ENCODE data around the gene HES5.

Gene HES5

DNA sequence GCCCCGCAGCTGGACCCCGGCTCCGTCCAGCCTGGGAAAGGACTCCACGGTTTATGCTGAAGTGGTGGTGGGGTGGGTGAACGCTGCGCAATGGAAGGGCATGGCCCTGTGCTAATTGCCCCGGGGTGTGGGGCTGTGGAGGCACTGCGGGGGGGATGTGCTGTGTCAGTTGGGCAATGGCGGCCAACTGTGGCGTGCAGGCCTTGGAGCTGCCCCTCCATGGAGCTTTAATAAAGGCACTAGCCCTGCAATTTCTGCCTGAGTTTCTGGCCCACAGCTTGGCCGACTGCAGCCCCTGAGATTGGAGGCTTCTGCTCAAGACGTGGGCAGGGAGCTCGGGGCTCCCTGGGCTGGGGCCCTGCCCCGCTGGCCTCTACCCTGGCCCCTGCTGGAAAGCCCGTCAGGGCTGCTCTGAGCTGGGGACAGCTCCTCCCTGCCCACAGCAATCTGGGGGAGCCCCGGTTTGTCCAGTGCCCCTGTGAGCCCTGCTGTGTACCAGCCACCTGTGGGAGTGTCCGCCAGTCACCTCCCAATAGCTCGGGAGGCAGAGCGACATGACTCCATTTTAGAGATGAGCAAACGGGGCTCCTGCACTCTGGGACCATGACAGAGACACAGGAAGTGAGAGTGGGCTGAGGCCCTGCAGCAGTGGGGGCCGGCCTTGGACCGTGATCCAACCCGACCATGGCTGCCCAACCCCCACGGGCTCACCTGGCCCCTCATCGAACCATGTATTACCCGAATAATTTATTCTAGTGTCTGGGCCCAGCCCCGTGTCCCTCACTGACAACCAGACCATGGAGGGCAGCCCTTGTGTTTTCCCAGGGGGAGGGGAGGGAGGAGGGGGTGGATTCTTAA, 17.4 kb upstream of the HES5 start:
- FAIRE-seq (no peak), DNase-seq (ENCODE audit: low spot score) (no peak)

DNA sequence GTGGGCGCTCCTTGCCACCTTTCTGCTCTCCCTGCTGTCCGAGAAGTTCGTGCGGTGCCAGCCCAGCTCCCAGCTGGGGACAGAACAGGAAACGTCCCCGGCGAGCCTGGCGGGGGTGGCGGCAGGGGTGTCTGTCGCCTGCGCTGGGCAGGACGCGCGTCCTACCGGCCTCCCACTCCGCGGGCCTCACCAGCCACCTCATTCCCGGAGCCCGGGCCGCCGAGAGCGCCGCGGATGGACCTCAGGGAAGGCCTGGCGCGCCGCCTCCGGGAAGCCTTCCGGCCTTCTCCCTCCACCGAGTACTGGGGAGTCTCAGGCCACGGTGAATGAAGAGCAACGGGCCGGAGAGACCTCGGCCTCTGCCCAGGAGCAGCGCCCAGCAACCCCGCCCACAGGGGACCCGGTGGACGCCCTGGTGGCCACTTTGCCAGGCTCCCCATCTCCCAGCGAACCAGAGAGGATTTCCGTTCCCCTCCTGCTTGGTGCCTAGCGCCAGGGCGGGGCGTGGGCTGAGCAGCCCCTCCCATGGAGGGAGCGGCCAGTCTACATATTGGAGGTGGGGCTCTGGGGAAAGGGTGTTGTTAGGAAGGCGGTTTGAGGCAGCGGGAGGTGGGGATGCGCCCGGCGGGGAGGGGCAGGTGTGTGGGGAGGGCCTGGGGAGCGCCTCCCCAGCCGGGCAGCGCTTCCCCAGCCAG, 16.6 kb upstream of the HES5 start:
- FAIRE-seq (no peak), DNase-seq (ENCODE audit: low spot score) (peak; percentile 40)

DNA sequence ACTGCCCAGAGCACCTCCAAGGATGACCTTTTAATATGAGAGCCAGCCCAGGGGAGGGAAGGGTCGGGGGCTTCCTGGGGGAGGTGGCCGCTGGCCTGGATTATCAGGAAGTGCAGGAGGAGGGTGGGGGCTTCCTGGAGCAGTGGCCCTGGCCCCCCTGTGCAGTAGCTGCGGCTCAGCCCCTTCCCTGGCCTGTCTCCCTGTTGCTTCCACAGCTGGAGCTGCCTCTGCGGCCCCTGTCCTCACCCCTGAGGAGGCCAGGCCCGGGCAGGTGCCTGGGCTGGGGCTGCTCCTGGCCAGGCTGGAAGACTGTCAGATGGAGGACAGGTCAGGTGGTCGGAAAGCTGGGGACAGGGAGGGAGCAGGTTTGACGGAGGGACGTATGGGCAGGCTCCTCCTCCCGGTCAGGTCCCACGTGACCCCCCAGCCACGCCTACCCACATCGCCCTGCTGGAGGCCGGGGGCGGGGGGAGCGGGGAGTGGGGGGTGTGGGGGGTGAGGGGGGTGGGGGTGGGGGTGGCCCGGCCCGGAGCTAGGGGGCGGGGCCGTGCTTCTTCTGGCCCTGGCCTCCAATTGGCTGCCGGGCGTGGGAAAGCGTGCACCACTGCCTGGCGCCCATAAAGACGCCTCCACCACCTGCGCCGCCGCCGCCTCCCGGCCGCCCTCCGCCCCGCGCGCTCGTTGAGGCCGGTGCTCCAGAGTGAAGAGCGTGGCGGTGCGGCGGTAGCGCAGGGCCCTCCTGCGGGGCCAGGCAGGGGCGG, 15.9 kb upstream of the HES5 start:
- DNase-seq (ENCODE audit: low spot score) (peak; percentile 54), FAIRE-seq (no peak)

DNA sequence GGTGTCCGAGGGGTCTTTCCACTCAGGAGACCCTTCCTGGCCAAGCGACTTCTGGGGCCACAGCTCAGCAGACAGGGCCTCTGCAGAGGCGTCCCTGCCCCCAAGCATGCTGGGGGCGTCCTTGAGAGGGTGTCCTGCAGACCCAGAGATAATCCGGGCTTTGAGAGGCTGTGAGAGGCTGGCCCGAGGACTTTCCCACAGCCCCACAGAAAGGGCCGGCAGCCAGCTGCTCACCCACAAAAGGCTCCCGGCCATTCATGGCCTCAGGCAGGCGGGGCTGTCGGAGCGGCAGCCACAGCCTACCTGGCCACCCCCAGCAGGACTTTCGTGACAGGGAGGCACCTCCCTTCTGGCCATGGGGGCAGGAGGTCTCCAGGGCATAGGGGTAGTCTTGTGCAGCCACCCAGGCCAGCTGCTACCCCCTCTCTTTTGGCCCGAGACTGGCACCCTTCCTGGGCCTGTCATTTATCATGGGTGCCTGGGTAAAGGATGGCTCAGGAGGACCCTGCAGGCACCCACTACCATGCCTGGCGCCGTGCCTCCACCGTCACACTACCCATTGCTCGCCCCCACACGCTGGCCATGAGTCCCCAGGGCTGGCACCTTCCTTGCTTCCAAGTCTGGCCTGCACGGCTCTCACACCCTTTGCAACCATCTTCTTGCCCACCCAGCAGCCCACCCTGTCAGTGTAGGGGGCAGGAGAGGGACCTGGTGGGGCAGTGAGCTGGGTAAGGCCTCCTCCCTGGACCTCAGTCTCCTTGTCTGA, 15.0 kb upstream of the HES5 start:
- no peak for FAIRE-seq
- no peak for DNase-seq (ENCODE audit: low spot score)

DNA sequence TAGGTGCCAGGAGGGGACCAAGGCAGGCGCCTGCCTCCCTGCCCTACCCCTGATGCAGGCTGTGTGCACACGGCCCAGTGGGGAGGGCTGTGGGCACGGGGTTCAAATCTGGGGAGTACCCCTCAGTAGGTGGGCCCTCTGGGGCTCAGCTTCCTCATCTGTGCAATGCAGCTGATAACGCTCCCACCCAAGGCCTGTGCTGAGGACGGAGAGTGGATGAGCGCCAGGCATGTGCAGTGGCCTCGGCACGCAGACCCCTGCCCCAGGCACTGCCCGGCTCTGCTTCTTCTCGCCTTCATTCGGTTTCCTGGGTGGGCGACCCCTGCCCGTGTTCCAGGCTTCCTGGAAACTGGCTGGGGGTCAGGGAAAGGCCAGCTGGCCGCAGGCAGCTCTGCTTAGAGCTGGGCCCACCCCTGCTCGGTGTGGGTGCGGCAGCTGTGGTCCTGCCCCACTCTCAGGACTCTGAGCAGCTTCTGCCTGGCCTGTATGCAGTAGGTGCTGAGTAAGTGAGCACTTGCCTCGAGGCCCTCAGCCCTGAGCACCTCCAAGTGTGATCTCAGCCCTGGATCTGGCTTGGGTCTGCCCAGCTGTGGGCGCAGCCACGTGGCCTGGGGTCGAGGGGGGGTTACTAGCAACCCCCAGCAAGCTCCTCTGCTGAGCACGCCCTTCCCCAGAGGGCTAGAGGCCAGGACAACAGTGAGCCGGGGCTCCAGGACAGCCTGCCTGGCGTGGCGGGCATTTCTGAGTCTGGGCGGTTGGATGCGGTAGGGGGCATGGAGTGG, 14.2 kb upstream of the HES5 start:
- FAIRE-seq = no peak
- no peak for DNase-seq (ENCODE audit: low spot score)

DNA sequence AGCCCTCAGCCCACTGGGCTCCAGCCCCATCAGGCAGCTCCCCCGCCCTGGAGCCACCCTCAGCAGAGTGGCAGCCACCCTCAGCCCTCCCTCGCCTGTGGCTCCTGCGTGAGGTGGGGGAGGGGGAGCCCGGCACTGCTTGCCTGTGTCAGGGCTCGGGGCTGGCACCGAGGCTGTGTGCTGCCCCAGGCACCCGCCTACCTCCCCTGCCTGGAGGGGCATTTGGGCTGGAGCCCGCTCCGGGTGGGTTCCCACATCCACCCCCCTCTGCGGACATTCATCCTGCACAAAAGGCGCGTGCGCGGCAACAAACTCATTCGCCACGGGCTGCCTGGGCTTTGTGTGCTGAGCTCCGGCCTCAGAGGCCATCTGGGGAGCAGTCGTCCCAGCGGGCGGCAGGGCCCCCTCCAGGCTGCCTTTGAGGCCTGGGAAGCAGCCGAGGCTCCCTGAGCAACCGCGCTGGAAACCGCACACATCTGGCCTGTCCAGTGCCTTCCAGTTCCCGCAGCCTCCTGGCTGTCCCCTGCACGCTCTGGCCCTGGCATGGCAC, 13.6 kb upstream of the HES5 start:
- FAIRE-seq = no peak
- DNase-seq (ENCODE audit: low spot score) = no peak

DNA sequence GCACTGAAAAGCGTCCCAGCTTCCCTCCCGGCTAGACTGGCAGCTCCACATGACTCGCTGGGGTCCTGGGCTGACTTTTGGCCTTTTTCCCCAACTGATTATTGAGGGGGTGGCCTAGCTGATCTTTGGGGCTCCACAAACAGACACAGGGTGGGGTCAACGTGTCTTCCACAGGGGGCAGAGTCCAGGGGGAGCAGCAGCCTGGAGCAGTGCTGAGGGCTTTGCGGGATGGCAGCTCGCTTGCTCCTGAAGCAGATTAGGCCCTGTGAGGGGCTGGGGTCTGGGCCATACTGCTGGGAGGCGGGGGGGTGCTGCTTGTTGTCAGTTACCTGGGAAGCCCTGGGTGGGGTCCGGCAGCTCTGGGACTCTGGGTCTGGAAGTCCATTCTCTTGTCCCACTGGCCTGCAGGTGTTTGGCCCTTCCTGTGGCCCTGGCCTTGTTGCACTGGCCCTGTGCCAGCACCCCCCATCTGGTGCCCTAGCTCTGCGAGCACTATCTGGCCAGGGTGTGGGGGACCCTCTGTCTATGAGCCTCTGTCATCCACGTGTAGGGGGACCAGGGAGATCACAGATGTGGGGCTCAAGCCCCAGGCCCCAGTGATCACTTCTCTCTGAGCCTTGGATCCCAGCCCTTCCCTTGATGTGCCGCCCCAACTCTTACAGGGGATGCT, 12.3 kb upstream of the HES5 start:
- no peak for DNase-seq (ENCODE audit: low spot score)

DNA sequence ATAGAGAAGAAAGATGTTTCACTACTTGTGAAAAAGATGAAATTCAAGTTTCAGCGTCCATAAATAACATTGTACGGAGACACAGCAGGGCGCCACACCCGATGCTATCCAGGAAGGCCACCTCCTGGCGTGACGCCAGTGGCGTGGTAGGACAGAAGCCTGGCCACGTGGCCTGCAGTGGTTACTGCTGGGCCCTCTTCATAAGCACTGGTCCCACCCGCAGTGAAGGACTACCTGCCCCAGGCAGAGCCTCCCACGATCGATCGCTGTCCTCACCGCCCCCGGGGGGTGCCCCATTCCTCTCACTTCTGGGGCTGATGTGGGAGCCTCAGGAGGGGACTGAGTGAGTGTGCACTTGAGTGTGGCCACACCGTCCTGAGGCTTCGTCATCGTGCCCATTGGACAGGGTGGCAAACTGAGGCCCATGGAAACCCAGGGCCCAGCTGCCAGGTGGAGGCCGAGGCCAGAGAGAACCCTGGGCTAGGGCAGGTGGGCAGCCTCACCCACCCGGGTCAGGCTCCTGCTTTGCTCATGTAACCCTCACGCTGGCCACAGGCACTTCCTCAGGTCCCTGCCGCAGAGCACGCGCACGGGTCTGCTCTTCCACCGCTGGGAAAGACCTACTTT, 11.7 kb upstream of the HES5 start:
- FAIRE-seq (no peak), DNase-seq (ENCODE audit: low spot score) (no peak)

More for the DNA sequence above, 12.3 kb upstream of the HES5 start:
- no peak for FAIRE-seq

DNA sequence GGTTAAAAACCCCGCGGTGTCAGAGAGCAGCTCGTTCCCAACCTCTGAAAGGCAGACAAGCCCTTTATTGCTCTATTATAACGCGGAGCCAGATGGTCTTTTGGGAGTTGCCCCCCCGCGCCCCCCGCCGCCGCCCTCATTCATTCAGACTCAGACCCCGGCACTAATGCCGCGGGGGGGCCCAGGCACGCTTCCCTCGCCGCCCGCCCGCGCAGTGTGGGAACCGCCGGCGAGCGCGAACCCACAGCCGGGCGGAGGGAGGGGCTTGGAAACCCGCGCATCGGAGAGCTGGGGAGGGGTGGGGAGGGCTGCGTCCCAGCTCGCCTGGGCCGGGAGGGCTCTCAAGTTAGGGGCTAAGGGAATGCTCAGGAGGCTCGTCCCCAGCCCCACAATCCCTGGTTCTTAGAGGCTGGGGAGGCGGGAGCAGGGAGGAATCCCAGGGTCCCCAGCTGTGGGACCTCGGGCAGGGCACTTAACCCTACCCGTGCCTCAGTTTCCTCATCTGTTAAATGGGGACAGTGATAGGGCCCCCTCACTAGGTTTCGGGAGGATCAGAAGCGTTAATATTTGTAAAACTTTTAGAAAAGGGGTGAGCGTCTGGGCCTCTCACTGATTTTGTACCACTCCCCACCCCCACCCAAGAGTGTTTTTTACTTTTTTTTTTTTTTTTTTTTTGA, 10.9 kb upstream of the HES5 start:
- no peak for FAIRE-seq
- no peak for DNase-seq (ENCODE audit: low spot score)

DNA sequence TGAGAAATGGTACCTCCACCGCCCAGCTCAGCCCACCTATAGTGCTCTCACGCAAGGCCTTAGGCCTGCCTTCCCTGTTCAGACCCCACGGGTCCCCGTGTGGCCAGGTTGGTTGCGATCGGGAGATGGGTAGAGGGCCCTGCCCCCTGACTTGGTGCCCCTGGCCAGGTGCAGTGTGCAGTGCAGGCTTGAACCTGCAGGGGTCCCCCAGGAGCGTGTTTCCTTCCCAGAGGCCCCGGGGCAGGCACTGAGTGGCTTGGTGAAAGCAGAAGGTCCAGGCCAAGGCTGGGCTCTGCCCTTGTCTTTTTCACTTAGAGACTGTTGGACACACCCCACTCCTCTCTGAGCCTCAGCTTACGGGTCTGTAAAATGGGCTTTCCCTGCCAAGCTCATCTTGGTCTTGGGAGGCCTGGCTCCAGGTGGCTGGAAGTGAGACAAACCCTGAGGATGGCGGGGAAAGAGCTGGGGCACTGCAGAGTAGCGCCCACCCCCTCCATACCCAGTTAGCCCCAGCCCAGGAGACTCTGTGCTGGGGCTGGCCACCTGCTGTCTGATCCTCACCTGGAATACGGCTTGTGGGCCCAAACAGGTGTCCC, 9.3 kb upstream of the HES5 start:
- FAIRE-seq (no peak), DNase-seq (ENCODE audit: low spot score) (no peak)

DNA sequence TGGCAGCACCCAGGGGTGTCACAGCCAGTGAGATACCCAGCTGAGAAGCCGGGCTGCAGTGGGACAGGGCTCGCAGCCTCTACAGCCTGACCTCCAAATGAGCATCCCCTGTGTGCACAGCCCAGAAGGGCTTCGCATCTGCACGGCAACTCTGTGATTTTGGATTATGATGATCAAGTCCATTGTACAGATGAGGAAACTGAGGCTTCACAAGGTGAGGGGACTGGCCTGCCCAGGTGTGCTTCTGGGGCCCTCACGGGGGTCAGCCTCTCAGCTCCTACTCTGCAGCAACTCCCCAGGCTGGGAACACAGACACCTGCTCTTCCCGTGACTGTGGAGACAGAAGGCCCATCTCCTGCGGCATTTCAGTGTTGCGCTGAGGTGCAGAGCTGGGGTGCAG, 8.8 kb upstream of the HES5 start:
- no peak for DNase-seq (ENCODE audit: low spot score)
- no peak for FAIRE-seq

DNA sequence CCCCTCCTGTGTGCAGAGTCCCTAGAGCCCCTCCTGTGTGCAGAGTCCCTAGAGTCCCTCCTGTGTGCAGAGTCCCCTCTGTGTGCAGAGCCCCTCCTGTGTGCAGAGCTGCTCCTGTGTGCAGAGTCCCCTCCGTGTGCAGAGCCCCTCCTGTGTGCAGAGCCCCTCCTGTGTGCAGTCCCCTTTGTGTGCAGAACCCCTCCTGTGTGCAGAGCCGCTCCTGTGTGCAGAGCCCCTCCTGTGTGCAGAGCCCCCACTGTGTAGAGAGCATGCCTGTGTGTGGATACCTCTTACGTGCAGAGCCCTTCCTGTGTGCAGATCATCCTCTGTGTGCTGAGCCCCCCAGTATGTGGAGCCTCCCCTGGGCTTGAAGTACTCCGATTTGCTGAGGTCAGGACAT, 8.3 kb upstream of the HES5 start:
- FAIRE-seq = no peak
- DNase-seq (ENCODE audit: low spot score) = no peak

DNA sequence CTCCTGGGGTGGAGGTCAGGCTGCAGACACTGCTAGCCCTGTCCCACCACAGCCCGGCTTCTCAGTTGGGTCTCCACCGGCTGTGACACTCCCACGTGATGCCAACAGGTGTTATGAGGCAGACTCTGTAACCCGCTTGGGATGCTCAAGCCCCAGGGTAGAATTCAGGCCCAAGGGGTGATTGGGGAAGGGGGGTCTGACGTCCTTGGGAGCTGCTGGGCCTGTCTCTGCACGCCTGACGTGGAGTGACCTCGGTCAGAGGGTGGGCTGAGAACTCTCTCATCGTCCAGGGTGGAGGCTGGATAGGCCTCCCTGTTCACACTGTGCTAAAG, 7.7 kb upstream of the HES5 start:
- no peak for FAIRE-seq
- DNase-seq (ENCODE audit: low spot score) = no peak

DNA sequence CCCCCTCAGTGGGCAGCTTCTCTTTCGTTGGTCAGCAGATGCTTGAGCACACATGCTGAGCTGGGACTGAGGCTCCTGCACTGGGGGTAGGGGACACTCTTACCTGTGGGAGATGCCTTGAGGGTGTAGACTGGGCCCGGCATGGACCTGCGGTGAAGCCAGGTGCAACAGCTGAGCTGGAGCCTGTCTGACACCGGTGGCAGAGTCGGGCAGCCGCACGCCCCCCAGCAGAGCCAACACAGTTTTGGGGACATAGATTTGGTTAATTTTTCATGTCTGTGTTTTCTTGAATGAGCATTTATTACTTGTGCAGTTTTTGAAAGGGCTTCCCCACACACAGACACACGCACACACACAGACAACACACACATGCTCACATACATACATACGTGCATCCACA, 5.9 kb upstream of the HES5 start:
- FAIRE-seq = no peak

DNA sequence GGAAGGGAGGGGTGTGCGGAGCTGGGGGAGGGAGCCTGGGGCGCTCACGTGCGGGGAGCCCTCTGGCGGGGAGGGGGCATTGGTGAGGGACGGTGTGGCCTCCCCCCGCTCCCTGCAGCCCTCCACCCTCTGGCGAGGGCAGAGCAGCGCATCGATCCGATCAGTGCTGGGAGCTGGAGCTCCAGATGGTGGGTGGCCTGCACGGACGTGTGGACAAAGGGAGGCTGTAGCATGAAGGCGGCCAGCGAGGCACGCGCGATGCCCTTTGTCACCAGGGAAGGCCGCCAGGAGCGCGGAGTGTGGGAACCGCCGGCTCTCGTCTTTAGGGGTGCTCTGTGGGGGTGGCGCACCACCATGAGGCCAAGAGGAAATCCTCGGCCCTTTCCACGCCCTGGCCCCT, 5.4 kb upstream of the HES5 start:
- no peak for FAIRE-seq

More for the DNA sequence above, 5.9 kb upstream of the HES5 start:
- no peak for DNase-seq (ENCODE audit: low spot score)

DNA sequence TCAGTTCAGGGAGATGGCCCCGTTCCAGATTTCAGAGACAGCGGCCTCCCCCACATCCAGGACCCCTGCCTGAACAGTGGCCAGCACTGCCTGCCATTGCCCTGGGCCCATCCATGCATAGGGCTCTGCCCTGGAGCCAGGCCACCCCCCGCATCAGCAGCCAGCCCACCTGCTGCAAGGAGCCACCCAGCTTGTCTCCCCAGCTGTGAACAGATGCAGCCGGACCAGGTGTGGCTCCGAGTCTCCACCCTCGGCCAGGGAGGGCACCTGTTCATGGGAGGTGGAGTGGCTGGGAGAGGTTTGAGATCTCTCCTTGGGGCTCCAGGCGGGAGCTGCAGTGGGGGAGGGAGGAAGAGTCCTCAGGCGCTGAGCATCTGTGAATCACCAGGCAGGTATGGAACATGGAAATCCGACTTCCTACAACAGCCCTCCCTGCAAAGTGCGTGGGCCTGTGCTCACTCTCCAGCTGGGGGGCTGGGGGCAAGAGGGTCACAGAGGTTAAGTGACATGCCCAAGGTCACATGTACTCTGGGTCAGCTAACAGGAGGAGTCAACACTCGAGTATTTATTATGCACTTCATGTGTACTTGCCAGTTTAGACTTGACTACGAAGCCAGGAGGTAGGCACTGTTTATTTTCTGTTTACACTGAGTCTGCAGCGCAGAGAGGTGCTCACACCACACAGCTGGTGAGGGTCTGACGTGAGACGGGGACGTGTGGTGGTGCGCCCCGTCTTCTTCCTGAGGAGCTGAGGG, 4.8 kb upstream of the HES5 start:
- DNase-seq (ENCODE audit: low spot score) (peak; percentile 24), FAIRE-seq (no peak)

More for the DNA sequence above, 5.4 kb upstream of the HES5 start:
- no peak for DNase-seq (ENCODE audit: low spot score)

DNA sequence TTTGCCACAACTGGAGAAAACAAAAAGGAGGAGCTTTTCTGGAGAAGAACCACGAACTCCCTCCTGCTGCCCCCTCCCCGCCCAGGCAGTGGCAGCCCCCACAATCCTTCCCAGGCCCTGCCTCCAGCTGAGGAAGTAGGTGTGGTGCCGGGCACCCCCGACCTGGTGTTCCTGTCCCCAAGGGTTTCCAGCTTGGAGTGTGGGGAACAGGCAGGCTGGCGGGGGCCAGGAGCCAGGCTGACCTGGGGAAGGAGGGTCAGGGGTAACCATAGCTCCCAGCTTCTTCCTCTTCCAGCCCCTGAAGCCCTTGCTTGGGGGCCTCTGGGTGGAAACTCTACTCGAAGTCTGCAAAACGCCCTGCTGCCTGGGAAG, 4.2 kb upstream of the HES5 start:
- no peak for FAIRE-seq

DNA sequence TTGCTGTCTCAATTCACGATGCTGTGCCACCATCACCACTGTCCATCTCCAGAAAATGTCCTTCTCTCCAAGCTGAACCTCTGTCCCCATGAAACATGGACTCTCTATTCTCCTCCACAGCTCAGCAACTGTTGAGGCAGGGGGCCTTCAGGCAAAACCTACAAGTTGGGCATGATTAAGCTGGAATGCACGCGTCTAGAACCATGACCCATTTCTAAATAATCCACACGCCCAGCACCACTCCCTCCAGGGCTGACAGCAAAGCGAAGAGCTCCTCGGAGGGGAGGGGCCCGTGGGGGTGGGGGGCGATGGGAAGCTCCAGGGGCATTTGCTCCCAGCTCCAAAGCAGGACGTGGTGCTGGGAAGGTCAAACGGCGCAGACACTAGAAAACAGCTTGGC, 3.3 kb upstream of the HES5 start:
- no peak for FAIRE-seq
- DNase-seq (ENCODE audit: low spot score) = no peak

More for the DNA sequence above, 4.2 kb upstream of the HES5 start:
- DNase-seq (ENCODE audit: low spot score) = no peak
